Right atrium auricular region (tissue), 2 donors: Measurements from ENCODE around the gene PDE4D. TPM values are rescaled to one million over a fixed set of nuclear protein-coding genes. Genes with fewer than 3 reads are reported as not detected.

ENCODE experiments used
- DNase-seq: peaks from one replicate; pipeline ENCODE4 v3.0.0-alpha.2; 2019; ENCODE audit warnings: low spot score
- H3K27ac ChIP-seq, 2 donors: fragments of 200-600 bp; sonication (generic); 1 replicate in 1 of 2; 2 replicates in 1 of 2; pipeline ENCODE4 v1.5.1; 2016 to 2019
- H3K27me3 ChIP-seq, 2 donors: fragments of 200-600 bp; sonication (generic); one replicate each; pipeline versions ENCODE4 v1.5.1 to v1.6.0; 2017 to 2019
- H3K36me3 ChIP-seq: fragments of 200-600 bp; sonication (generic); one replicate; pipeline ENCODE4 v1.5.1; 2016
- H3K4me1 ChIP-seq, 2 donors: fragments of 200-600 bp; sonication (generic); one replicate each; pipeline versions ENCODE4 v1.5.1 to v1.6.0; 2017 to 2019
- H3K4me3 ChIP-seq, 2 donors: fragments of 200-600 bp; sonication (generic); 1 replicate in 1 of 2; 2 replicates in 1 of 2; pipeline ENCODE4 v1.5.1; 2017 to 2019; ENCODE audit warnings: mild to moderate bottlenecking in 1 of 2, moderate library complexity in 1 of 2
- H3K9me3 ChIP-seq, 2 donors: fragments of 200-600 bp; sonication (generic); one replicate each; pipeline ENCODE4 v1.5.1; 2019
- CTCF ChIP-seq, 2 donors: fragments of 200-600 bp; sonication (generic); IDR thresholded peaks; one replicate each; pipeline ENCODE4 v1.5.1; 2019; ENCODE audit warnings: antibody characterized with exemption in 2 of 2
- total RNA-seq, 2 donors: library from RNA; depleted of rRNA; stranded (reverse); fragments of >200 nt; gene quantifications; one replicate each; pipeline ENCODE4 v1.1.0, GENCODE V29; 2016

Gene PDE4D
- total RNA-seq, 2 donors from 2014 or later = 43.3 to 44.0 TPM

GRCh38 chr5:59103303-59103702, 790.2 kb downstream of the PDE4D start:
- no peak for TF ChIP-seq CTCF (IDR thresholded peaks at IDR 0.05)
- Histone ChIP-seq H3K27ac (no peak overlapping the region), H3K4me3 (no peak overlapping the region), H3K4me1 (peaks cover 0 to 10% of the 10 kb centered on the region in 2 donors), H3K27me3 (no peaks in the 10 kb centered on the region), H3K36me3 (no peaks in the 10 kb centered on the region), H3K9me3 (no peaks in the 10 kb centered on the region)
- no peak for DNase-seq

DNA sequence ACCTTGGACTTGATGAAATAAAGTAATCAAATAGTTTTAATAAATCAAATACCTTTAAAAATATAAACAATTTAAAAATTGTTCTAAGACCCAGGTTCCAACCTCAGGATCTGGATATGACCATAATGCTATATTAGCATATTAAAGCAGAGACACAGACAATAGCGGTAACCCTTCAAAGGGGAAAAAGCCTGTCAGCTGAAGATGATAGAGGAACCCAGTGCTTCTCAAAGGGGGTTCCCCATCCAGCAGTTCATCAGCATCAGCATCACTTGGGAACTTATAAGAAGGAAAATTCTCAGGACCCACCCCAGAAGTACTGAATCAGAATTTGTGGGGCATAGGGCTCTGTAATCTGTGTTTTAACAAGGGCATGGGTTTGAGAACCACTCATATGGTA, 791.1 kb downstream of the PDE4D start:
- H3K36me3 ChIP-seq = no peaks in the 10 kb centered on the region
- H3K27me3 ChIP-seq = no peaks in the 10 kb centered on the region
- no peaks in the 10 kb centered on the region for H3K9me3 ChIP-seq
- no peak overlapping the region for H3K27ac ChIP-seq
- no peak for TF ChIP-seq CTCF (IDR thresholded peaks at IDR 0.05)
- H3K4me1 ChIP-seq = peaks cover 0 to 10% of the 10 kb centered on the region in 2 donors
- H3K4me3 ChIP-seq = no peak overlapping the region
- DNase-seq = no peak

DNA sequence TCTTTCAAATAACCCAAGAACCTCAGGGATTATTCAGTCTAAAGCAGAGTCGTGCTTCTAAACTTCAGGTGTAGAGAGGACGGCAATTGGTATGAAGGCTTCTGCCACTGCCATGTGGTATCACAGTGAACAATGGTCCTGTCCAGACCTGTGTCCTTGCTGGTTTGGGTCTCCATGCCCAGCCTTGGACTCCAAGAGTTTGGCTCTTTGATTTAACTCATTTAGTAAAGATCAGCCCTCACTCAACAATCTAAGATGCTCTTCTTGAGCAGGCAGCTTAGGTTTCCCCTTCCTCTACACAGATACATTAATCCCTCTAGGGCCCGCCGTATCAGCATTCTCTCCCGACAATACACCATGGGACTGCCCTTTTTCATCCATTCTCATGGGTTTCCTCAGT, 792.7 kb downstream of the PDE4D start:
- H3K9me3 ChIP-seq = no peaks in the 10 kb centered on the region
- H3K27ac ChIP-seq = no peak overlapping the region
- H3K4me1 ChIP-seq = peaks cover 0 to 10% of the 10 kb centered on the region in 2 donors
- H3K27me3 ChIP-seq = no peaks in the 10 kb centered on the region
- H3K36me3 ChIP-seq = no peaks in the 10 kb centered on the region
- DNase-seq = no peak
- TF ChIP-seq CTCF (IDR thresholded peaks at IDR 0.05) = no peak
- no peak overlapping the region for H3K4me3 ChIP-seq

GRCh38 chr5:59099995-59100345, 793.6 kb downstream of the PDE4D start:
- Histone ChIP-seq H3K4me3 (no peak overlapping the region), H3K36me3 (no peaks in the 10 kb centered on the region), H3K9me3 (no peaks in the 10 kb centered on the region), H3K4me1 (peaks cover 0 to 8% of the 10 kb centered on the region in 2 donors), H3K27ac (no peak overlapping the region), H3K27me3 (no peaks in the 10 kb centered on the region)
- no peak for TF ChIP-seq CTCF (IDR thresholded peaks at IDR 0.05)
- DNase-seq = no peak

- H3K4me1 ChIP-seq = peaks cover 0 to 3% of the 10 kb centered on the region in 2 donors
- no peak overlapping the region for H3K27ac ChIP-seq
- no peak for DNase-seq
- no peaks in the 10 kb centered on the region for H3K36me3 ChIP-seq
- no peaks in the 10 kb centered on the region for H3K27me3 ChIP-seq
- H3K4me3 ChIP-seq = no peak overlapping the region
- H3K9me3 ChIP-seq = no peaks in the 10 kb centered on the region
- TF ChIP-seq CTCF (IDR thresholded peaks at IDR 0.05) = no peak
Observed at GRCh38 chr5:59099270-59099994, 794.1 kb downstream of the PDE4D start.

- no peak for DNase-seq
- Histone ChIP-seq H3K4me3 (no peak overlapping the region), H3K27me3 (no peaks in the 10 kb centered on the region), H3K9me3 (no peaks in the 10 kb centered on the region), H3K36me3 (no peaks in the 10 kb centered on the region), H3K27ac (no peak overlapping the region), H3K4me1 (no peaks in the 10 kb centered on the region)
- no peak for TF ChIP-seq CTCF (IDR thresholded peaks at IDR 0.05)
Observed at GRCh38 chr5:59098743-59099142, 794.8 kb downstream of the PDE4D start.
